Measurements from ENCODE around the gene CHST12. TPM values are rescaled to one million over a fixed set of nuclear protein-coding genes. Genes with fewer than 3 reads are reported as not detected.

CHST12 gene
- total and polyA plus RNA-seq, 10 of the 15 experiments (the other 5 are each of a cell fraction or from before 2014, with no cell fraction given), result 0.05 to 14.2 (median 3.3) TPM

DNA sequence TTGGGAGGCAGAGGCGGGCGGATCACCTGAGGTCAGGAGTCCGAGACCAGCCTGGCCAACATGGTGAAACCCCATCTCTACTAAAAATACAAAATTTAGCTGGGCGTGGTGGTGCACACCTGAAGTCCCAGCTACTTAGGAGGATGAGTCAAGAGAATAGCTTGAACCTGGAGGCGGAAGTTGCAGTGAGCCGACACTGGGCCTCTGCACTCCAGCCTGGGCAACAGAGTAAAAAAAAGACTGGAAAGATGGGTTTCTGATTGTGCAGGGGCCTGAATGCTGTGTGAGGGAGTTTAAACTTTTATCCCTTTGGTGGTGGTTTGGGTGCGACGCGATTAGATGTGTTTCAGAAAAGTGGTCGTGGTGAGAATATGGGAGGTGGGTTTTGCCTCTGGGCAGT is 1.8 kb downstream of the CHST12 start:
- peaks cover 38% of the 10 kb centered on the region for H3K79me2 ChIP-seq (ENCODE audit: control insufficient read depth, insufficient read depth, low read length)
- no peaks in the 10 kb centered on the region for H3K27me3 ChIP-seq (replicated peaks in 1 of 2; ENCODE audit: control insufficient read depth in 2 of 2, insufficient read depth in 2 of 2, low read length in 1 of 2)
- ATAC-seq, result 0 out of 3 replicates have a peak, but pooled peaks have one; percentile 4
- H3K9ac ChIP-seq (ENCODE audit: control insufficient read depth, insufficient read depth, low read length), result peak overlapping the region; percentile 47; the same call in 1 of the 2 replicates
- SMC1A ChIA-PET (ENCODE audit: uncharacterized antibody, unreplicated experiment), result interaction anchor here (0.6 to 1.7 kb wide), 7 partner anchors 16 to 945 kb away, joined by 3 to 6 read pairs (median 3); no protein-coding TSS in a partner anchor
- H3K27ac ChIP-seq (ENCODE audit: control insufficient read depth, insufficient read depth), result peak overlapping the region; percentile 84
- H3K4me2 ChIP-seq (ENCODE audit: control insufficient read depth, insufficient read depth), result peak overlapping the region; percentile 98
- peaks cover 42% of the 10 kb centered on the region for H3K4me1 ChIP-seq (ENCODE audit: control insufficient read depth, insufficient read depth, low read length)
- in situ Hi-C loops (cut with MboI), result no loop called here
- H4K20me1 ChIP-seq (ENCODE audit: control insufficient read depth, insufficient read depth), result no peaks in the 10 kb centered on the region; the same call in 1 of the 2 replicates
- H3K9me3 ChIP-seq (replicated peaks; ENCODE audit: control insufficient read depth, insufficient read depth, low read length), result no peaks in the 10 kb centered on the region
- intact Hi-C loops (cut with micrococcal nuclease; ENCODE audit: unreplicated experiment), result loop anchor here (5.0 kb wide), 1 partner anchor 108 kb away; no protein-coding TSS in a partner anchor
- no peak for DNase-seq (ENCODE audit: low read depth, low spot score)
- H3K36me3 ChIP-seq (ENCODE audit: control insufficient read depth in 2 of 2, insufficient read depth in 2 of 2, low read length in 1 of 2), result peaks cover 0 to 3% of the 10 kb centered on the region in 2 experiments; a peak in 1 of 4 replicates
- no TSS peak for BruUV-seq (replicated peaks)
- FAIRE-seq, result no peak
- RAD21 ChIA-PET (ENCODE audit: unreplicated experiment), result interaction anchor here (1.3 to 3.4 kb wide), 6 partner anchors 13 to 94 kb away, joined by 5 to 28 read pairs (median 6); partner anchors contain the start of gene EIF3B
- POLR2A ChIA-PET, result interaction anchor here (0.6 to 2.2 kb wide), 5 partner anchors 13 to 168 kb away, joined by 3 to 6 read pairs (median 3); no protein-coding TSS in a partner anchor
- TF ChIP-seq CREB1 (IDR thresholded peaks at IDR 0.05; ENCODE audit: low read depth) (no peak), SMAD1 (IDR thresholded peaks at IDR 0.05; ENCODE audit: low read depth, partially characterized antibody) (no peak), ZNF24 (IDR thresholded peaks at IDR 0.05) (no peak), MEF2A (IDR thresholded peaks at IDR 0.05; ENCODE audit: insufficient read depth, low read depth, low read length) (no peak), EP300 (IDR thresholded peaks at IDR 0.05; ENCODE audit: borderline replicate concordance in 1 of 2, control insufficient read depth in 1 of 2, low read depth in 2 of 2, low read length in 2 of 2) (no peak), RAD51 (IDR thresholded peaks at IDR 0.05) (no peak), RFX5 (IDR thresholded peaks at IDR 0.05; ENCODE audit: low read depth, low read length) (no peak), CREM (IDR thresholded peaks at IDR 0.05; ENCODE audit: low read depth) (no peak)
- TF ChIP-seq, protein P1, sequence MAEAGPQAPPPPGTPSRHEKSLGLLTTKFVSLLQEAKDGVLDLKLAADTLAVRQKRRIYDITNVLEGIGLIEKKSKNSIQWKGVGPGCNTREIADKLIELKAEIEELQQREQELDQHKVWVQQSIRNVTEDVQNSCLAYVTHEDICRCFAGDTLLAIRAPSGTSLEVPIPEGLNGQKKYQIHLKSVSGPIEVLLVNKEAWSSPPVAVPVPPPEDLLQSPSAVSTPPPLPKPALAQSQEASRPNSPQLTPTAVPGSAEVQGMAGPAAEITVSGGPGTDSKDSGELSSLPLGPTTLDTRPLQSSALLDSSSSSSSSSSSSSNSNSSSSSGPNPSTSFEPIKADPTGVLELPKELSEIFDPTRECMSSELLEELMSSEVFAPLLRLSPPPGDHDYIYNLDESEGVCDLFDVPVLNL (IDR thresholded peaks at IDR 0.05; ENCODE audit: low read depth, low read length), result no peak
- TF ChIP-seq, protein P2, sequence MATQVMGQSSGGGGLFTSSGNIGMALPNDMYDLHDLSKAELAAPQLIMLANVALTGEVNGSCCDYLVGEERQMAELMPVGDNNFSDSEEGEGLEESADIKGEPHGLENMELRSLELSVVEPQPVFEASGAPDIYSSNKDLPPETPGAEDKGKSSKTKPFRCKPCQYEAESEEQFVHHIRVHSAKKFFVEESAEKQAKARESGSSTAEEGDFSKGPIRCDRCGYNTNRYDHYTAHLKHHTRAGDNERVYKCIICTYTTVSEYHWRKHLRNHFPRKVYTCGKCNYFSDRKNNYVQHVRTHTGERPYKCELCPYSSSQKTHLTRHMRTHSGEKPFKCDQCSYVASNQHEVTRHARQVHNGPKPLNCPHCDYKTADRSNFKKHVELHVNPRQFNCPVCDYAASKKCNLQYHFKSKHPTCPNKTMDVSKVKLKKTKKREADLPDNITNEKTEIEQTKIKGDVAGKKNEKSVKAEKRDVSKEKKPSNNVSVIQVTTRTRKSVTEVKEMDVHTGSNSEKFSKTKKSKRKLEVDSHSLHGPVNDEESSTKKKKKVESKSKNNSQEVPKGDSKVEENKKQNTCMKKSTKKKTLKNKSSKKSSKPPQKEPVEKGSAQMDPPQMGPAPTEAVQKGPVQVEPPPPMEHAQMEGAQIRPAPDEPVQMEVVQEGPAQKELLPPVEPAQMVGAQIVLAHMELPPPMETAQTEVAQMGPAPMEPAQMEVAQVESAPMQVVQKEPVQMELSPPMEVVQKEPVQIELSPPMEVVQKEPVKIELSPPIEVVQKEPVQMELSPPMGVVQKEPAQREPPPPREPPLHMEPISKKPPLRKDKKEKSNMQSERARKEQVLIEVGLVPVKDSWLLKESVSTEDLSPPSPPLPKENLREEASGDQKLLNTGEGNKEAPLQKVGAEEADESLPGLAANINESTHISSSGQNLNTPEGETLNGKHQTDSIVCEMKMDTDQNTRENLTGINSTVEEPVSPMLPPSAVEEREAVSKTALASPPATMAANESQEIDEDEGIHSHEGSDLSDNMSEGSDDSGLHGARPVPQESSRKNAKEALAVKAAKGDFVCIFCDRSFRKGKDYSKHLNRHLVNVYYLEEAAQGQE (IDR thresholded peaks at IDR 0.05; ENCODE audit: low read depth, low read length), result no peak
- TF ChIP-seq, protein P3, sequence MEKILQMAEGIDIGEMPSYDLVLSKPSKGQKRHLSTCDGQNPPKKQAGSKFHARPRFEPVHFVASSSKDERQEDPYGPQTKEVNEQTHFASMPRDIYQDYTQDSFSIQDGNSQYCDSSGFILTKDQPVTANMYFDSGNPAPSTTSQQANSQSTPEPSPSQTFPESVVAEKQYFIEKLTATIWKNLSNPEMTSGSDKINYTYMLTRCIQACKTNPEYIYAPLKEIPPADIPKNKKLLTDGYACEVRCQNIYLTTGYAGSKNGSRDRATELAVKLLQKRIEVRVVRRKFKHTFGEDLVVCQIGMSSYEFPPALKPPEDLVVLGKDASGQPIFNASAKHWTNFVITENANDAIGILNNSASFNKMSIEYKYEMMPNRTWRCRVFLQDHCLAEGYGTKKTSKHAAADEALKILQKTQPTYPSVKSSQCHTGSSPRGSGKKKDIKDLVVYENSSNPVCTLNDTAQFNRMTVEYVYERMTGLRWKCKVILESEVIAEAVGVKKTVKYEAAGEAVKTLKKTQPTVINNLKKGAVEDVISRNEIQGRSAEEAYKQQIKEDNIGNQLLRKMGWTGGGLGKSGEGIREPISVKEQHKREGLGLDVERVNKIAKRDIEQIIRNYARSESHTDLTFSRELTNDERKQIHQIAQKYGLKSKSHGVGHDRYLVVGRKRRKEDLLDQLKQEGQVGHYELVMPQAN (conservative IDR thresholded peaks at IDR 0.05), result no peak
- no peak overlapping the region for H2AFZ ChIP-seq (ENCODE audit: control insufficient read depth, low read depth, low read length)
- H3K4me3 ChIP-seq, result peak overlapping the region; percentile 70
- CTCF ChIA-PET, result interaction anchor here (0.9 to 3.5 kb wide), 6 partner anchors 12 to 305 kb away, joined by 3 to 20 read pairs (median 4); no protein-coding TSS in a partner anchor
- WGBS (ENCODE audit: insufficient coverage, insufficient replicate concordance, low lambda C conversion rate, missing lambda C conversion rate), result 92% methylated on average over 8 of the region's 10 CpGs

All from GM12878 (cell line).